Stimulated activated CD8-positive, alpha-beta memory T cell treated with anti-CD3 and anti-CD28 coated beads, Interleukin-4, amount 100 ng/mL, for 24 hours (primary cell): ENCODE measurements around the gene ZFPM1.

ENCODE experiments used
- DNase-seq: peaks from one replicate; pipeline ENCODE4 v3.0.0-alpha.2; 2020; ENCODE audit warnings: low read depth

ZFPM1 gene

GRCh38 chr16:88527186-88527936 lies 74.3 kb downstream of the ZFPM1 start:
- peak; percentile 51 for DNase-seq

- DNase-seq = no peak
These were observed 75.1 kb downstream of the ZFPM1 start for GRCh38 chr16:88527937-88528743.

- no peak for DNase-seq
These were observed 75.8 kb downstream of the ZFPM1 start for GRCh38 chr16:88528902-88529318.

- DNase-seq = no peak
These were observed 76.5 kb downstream of the ZFPM1 start for GRCh38 chr16:88529596-88529995.

- DNase-seq = no peak
These were observed 77.2 kb downstream of the ZFPM1 start for GRCh38 chr16:88530051-88530857.

GRCh38 chr16:88530858-88531203 lies 77.8 kb downstream of the ZFPM1 start:
- DNase-seq = no peak

- no peak for DNase-seq
These were observed 78.3 kb downstream of the ZFPM1 start for GRCh38 chr16:88531346-88531745.

- no peak for DNase-seq
These were observed 78.9 kb downstream of the ZFPM1 start for GRCh38 chr16:88531931-88532433.

- no peak for DNase-seq
These were observed 79.6 kb downstream of the ZFPM1 start for GRCh38 chr16:88532434-88533241.

GRCh38 chr16:88533381-88533917 lies 80.4 kb downstream of the ZFPM1 start:
- DNase-seq = no peak

- DNase-seq = peak; percentile 73
These were observed 81.0 kb downstream of the ZFPM1 start for GRCh38 chr16:88533932-88534637.

GRCh38 chr16:88534638-88535190 lies 81.6 kb downstream of the ZFPM1 start:
- peak; percentile 15 for DNase-seq

- no peak for DNase-seq
These were observed 82.2 kb downstream of the ZFPM1 start for GRCh38 chr16:88535191-88535856.

- no peak for DNase-seq
These were observed 82.8 kb downstream of the ZFPM1 start for GRCh38 chr16:88535857-88536222.

- DNase-seq = no peak
These were observed 83.4 kb downstream of the ZFPM1 start for GRCh38 chr16:88536510-88536909.

- DNase-seq = no peak
These were observed 84.1 kb downstream of the ZFPM1 start for GRCh38 chr16:88536971-88537751.

GRCh38 chr16:88537859-88538258 lies 84.8 kb downstream of the ZFPM1 start:
- no peak for DNase-seq

GRCh38 chr16:88538366-88539060 lies 85.4 kb downstream of the ZFPM1 start:
- DNase-seq = no peak
